ENCODE results near the gene SLC2A4.
"Not testable (repeated sequence)": the region's sequence is repeated elsewhere in the genome, so short reads cannot be mapped to it uniquely, and the experiment has no call there.

GRCh38 chr17:7332600-7333069 is 51.1 kb downstream of the SLC2A4 start:
- TF ChIP-seq REST (IDR thresholded peaks at IDR 0.05; ENCODE audit: insufficient replicate concordance, low read depth); CTCF (IDR thresholded peaks at IDR 0.05; ENCODE audit: insufficient read depth, low read length); POLR2AphosphoS5 (IDR thresholded peaks at IDR 0.05; ENCODE audit: low read depth); GABPA (IDR thresholded peaks at IDR 0.05; ENCODE audit: low read depth); SPI1 (IDR thresholded peaks at IDR 0.05; ENCODE audit: borderline replicate concordance, low read depth): not testable (repeated sequence)

Data from HL-60 (cell line).